ENCODE results near the gene RETREG3. TPM values are rescaled to one million over a fixed set of nuclear protein-coding genes. Genes with fewer than 3 reads are reported as not detected.

RETREG3 gene
- total RNA-seq, 1 donor from 2014 or later: 63.9 TPM

- DNase-seq (ENCODE audit: low spot score): no peak
These were observed 73.8 kb downstream of the RETREG3 start for GRCh38 chr17:42535155-42536047.

- DNase-seq (ENCODE audit: low spot score): no peak
These were observed 77.5 kb downstream of the RETREG3 start for GRCh38 chr17:42531455-42532354.

DNA sequence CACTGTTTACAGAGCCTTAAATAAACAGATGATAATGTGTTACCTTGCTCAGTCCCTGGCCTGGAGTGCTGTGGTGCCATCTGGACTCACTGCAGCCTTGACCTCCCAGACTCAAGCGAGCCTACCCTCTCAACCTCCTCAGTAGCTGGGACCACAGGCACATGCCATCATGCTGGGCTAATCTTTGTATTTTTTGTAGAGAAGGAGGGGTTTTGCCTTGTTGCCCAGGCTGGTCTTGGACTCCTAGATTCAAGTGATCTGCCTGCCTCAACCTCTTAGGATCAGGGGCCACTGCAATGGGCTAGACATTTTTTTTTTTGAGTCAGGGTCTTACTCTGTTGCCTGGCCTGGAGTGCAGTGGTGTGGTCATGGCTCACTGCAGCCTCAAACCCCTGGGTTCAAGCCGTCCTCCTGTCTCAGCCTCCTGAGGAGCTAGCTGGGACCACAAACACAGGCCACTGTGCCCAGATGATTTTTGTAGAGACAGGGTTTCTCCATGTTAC lies 78.2 kb downstream of the RETREG3 start:
- no peak for DNase-seq (ENCODE audit: low spot score)

Other genes with a start within 250 kb of the RETREG3 start
- 353 TPM for gene STAT3, start 220.9 kb downstream of the RETREG3 start, total RNA-seq
- gene CAVIN1, start 186.1 kb downstream of the RETREG3 start, total RNA-seq: 681 TPM
- 84.1 TPM for gene ATP6V0A1, start 150.5 kb downstream of the RETREG3 start, total RNA-seq
- 58.7 TPM for gene NAGLU, start 73.1 kb downstream of the RETREG3 start, total RNA-seq
- gene HSD17B1, start 56.5 kb downstream of the RETREG3 start, total RNA-seq: 3.2 TPM
- gene COASY, start 47.2 kb downstream of the RETREG3 start, total RNA-seq: 57.3 TPM
- 50.6 TPM for gene MLX, start 42.3 kb downstream of the RETREG3 start, total RNA-seq
- 2.2 TPM for gene PSMC3IP, start 31.6 kb downstream of the RETREG3 start, total RNA-seq
- gene TUBG1, start 309 bp upstream of the RETREG3 start, total RNA-seq: 45.2 TPM
- gene TUBG2, start 49.9 kb upstream of the RETREG3 start, total RNA-seq: 17.6 TPM
- gene PLEKHH3, start 67.6 kb upstream of the RETREG3 start, total RNA-seq: 16.8 TPM
- 1.2 TPM for gene CCR10, start 72.5 kb upstream of the RETREG3 start, total RNA-seq
- 3.7 TPM for gene CNTNAP1, start 73.2 kb upstream of the RETREG3 start, total RNA-seq
- gene EZH1, start 135.7 kb upstream of the RETREG3 start, total RNA-seq: 50.5 TPM
- gene RAMP2, start 151.9 kb upstream of the RETREG3 start, total RNA-seq: 58.2 TPM
- gene VPS25, start 164.1 kb upstream of the RETREG3 start, total RNA-seq: 41.1 TPM
- not detected for gene WNK4, start 171.2 kb upstream of the RETREG3 start, total RNA-seq
- gene COA3, start 189.3 kb upstream of the RETREG3 start, total RNA-seq: 56.7 TPM
- gene CNTD1, start 189.5 kb upstream of the RETREG3 start, total RNA-seq: not detected
- 82.0 TPM for gene BECN1, start 214.9 kb upstream of the RETREG3 start, total RNA-seq
- 144 TPM for gene PSME3, start 224.0 kb upstream of the RETREG3 start, total RNA-seq
- gene AOC2, start 235.2 kb upstream of the RETREG3 start, total RNA-seq: 10.5 TPM
- 528 TPM for gene AOC3, start 241.8 kb upstream of the RETREG3 start, total RNA-seq